H1 (cell line): ENCODE measurements around the gene ZNF768. TPM values are rescaled to one million over a fixed set of nuclear protein-coding genes. Genes with fewer than 3 reads are reported as not detected.

Experiments
- CTCF ChIA-PET: fragments of 300-600 bp; sonication (Branson Sonifier 250); formaldehyde crosslinking; loops from one replicate; lab custom pipeline; 2021; ENCODE audit not compliant: partially characterized antibody; lab: Charles Lee
- POLR2A ChIA-PET: fragments of 300-600 bp; sonication (Branson Sonifier 250); formaldehyde crosslinking; loops from one replicate; lab custom pipeline; 2021; ENCODE audit warnings: inconsistent platforms; ENCODE audit not compliant: partially characterized antibody; lab: Charles Lee
- DNase-seq, 2 experiments: peaks; one replicate each; pipeline versions ENCODE4 v3.0.0 to v3.0.0-alpha.2; 2010 to 2022; ENCODE audit warnings: low spot score in 2 of 2, low read depth in 1 of 2, mixed read lengths in 1 of 2
- FAIRE-seq: peaks from 2 replicates; lab custom pipeline; 2011; peaks lifted over from hg19 to GRCh38; lab: Jason Lieb, UNC
- H2AFZ ChIP-seq: 2 replicates; pipeline ENCODE4 v1.8.1; 2012; ENCODE audit warnings: low read length, inconsistent platforms
- H2AK5ac ChIP-seq: 2 replicates; pipeline ENCODE4 v1.6.1; 2013; ENCODE audit warnings: low read depth, low read length
- H2BK120ac ChIP-seq: replicated peaks from 2 replicates; pipeline ENCODE3; 2013; ENCODE audit warnings: low read depth, low read length, inconsistent platforms
- H2BK12ac ChIP-seq: 2 replicates; pipeline ENCODE4 v1.6.1; 2013; ENCODE audit warnings: low read depth, low read length
- H2BK15ac ChIP-seq: 2 replicates; pipeline ENCODE4 v1.6.1; 2013; ENCODE audit warnings: low read length
- H2BK20ac ChIP-seq: 2 replicates; pipeline ENCODE4 v1.6.1; 2013; ENCODE audit warnings: low read length
- H2BK5ac ChIP-seq: 2 replicates; pipeline ENCODE4 v1.6.1; 2013; ENCODE audit warnings: low read depth, low read length
- H3K14ac ChIP-seq: 2 replicates; pipeline ENCODE4 v1.6.1; 2013; ENCODE audit warnings: inconsistent platforms; ENCODE audit not compliant: insufficient read length
- H3K18ac ChIP-seq: 2 replicates; pipeline ENCODE4 v1.6.1; 2013; ENCODE audit warnings: low read length; ENCODE audit errors: extremely low read depth
- H3K23ac ChIP-seq: 2 replicates; pipeline ENCODE4 v1.6.1; 2013; ENCODE audit warnings: inconsistent platforms; ENCODE audit not compliant: insufficient read length
- H3K23me2 ChIP-seq: 2 replicates; pipeline ENCODE4 v1.6.1; 2013; ENCODE audit warnings: low read depth, low read length
- H3K27ac ChIP-seq: 2 replicates; pipeline ENCODE4 v1.6.1; 2011; ENCODE audit warnings: low read depth, low read length, inconsistent platforms
- H3K27me3 ChIP-seq, 4 experiments: replicated peaks in 1 of 4; 1 replicate in 1 of 4; 2 replicates in 3 of 4; pipeline versions ENCODE4 v1.6.1 to v1.8.1; 2011 to 2013; ENCODE audit warnings: low read length in 3 of 4, mild to moderate bottlenecking in 3 of 4, inconsistent platforms in 2 of 4, mixed read lengths in 2 of 4, moderate library complexity in 1 of 4; ENCODE audit not compliant: control insufficient read depth in 3 of 4, insufficient read depth in 3 of 4; ENCODE audit errors: extremely low read depth in 1 of 4
- H3K36me3 ChIP-seq, 4 experiments: 2 replicates each; pipeline versions ENCODE4 v1.6.1 to v1.8.1; 2011 to 2013; ENCODE audit warnings: mild to moderate bottlenecking in 4 of 4, low read length in 3 of 4, moderate library complexity in 2 of 4, control low read depth in 1 of 4, inconsistent platforms in 1 of 4; ENCODE audit not compliant: insufficient read depth in 4 of 4, control insufficient read depth in 2 of 4
- H3K4ac ChIP-seq: replicated peaks from 2 replicates; pipeline ENCODE3; 2013; ENCODE audit warnings: low read length, low read depth, mixed read lengths, inconsistent platforms; ENCODE audit not compliant: insufficient read length
- H3K4me1 ChIP-seq, 4 experiments: replicated peaks in 1 of 4; 1 replicate in 1 of 4; 2 replicates in 3 of 4; pipeline versions ENCODE4 v1.6.1 to v1.8.1; 2011 to 2013; ENCODE audit warnings: low read length in 3 of 4, inconsistent platforms in 2 of 4, mixed read lengths in 1 of 4; ENCODE audit not compliant: insufficient read depth in 4 of 4, control insufficient read depth in 3 of 4
- H3K4me2 ChIP-seq, 2 experiments: 2 replicates each; pipeline versions ENCODE4 v1.6.1 to v1.8.1; 2011 to 2013; ENCODE audit warnings: low read depth in 2 of 2, low read length in 2 of 2, control low read depth in 1 of 2, inconsistent platforms in 1 of 2, mild to moderate bottlenecking in 1 of 2; ENCODE audit not compliant: insufficient read depth in 1 of 2
- H3K4me3 ChIP-seq, 4 experiments: fragments of 200-600, 300-600 bp in 1 of 4; sonication (generic), shearing (Covaris generic), sonication (Bioruptor Twin) in 1 of 4; 2 replicates each; pipeline versions ENCODE4 v1.5.1 to v1.8.1; 2011 to 2016; ENCODE audit warnings: low read length in 4 of 4, low read depth in 3 of 4, control low read depth in 2 of 4, inconsistent platforms in 2 of 4, mild to moderate bottlenecking in 2 of 4, mixed read lengths in 1 of 4, moderate library complexity in 1 of 4; ENCODE audit not compliant: insufficient read depth in 2 of 4; ENCODE audit errors: extremely low read depth in 1 of 4
- H3K56ac ChIP-seq: replicated peaks from 2 replicates; pipeline ENCODE3; 2013; ENCODE audit warnings: low read depth, mild to moderate bottlenecking, mixed read lengths, low read length, inconsistent platforms; ENCODE audit not compliant: insufficient read length
- H3K79me1 ChIP-seq: 2 replicates; pipeline ENCODE4 v1.6.1; 2013; ENCODE audit warnings: low read depth, low read length, control low read depth
- H3K79me2 ChIP-seq, 2 experiments: 2 replicates each; pipeline versions ENCODE4 v1.6.1 to v1.8.1; 2012 to 2013; ENCODE audit warnings: low read length in 2 of 2, mild to moderate bottlenecking in 2 of 2, inconsistent platforms in 1 of 2; ENCODE audit not compliant: insufficient read depth in 2 of 2, control insufficient read depth in 1 of 2
- H3K9ac ChIP-seq, 4 experiments: replicated peaks in 1 of 4; 1 replicate in 1 of 4; 2 replicates in 3 of 4; pipeline versions ENCODE4 v1.6.1 to v1.8.1; 2011 to 2013; ENCODE audit warnings: low read depth in 3 of 4, low read length in 3 of 4, control low read depth in 2 of 4, mild to moderate bottlenecking in 2 of 4, moderate library complexity in 2 of 4, inconsistent platforms in 1 of 4; ENCODE audit errors: extremely low read depth in 1 of 4
- H3K9me3 ChIP-seq, 2 experiments: 2 replicates each; pipeline versions ENCODE4 v1.6.1 to v1.8.1; 2012 to 2013; ENCODE audit warnings: mild to moderate bottlenecking in 2 of 2, moderate library complexity in 2 of 2, control low read depth in 1 of 2, inconsistent platforms in 1 of 2, low read depth in 1 of 2, low read length in 1 of 2, mixed read lengths in 1 of 2; ENCODE audit not compliant: insufficient read depth in 2 of 2
- H4K20me1 ChIP-seq, 2 experiments: replicated peaks in 1 of 2; 2 replicates each; pipeline versions ENCODE3 to v1.8.1; 2011 to 2013; ENCODE audit warnings: inconsistent platforms in 2 of 2, low read length in 2 of 2, mild to moderate bottlenecking in 1 of 2; ENCODE audit not compliant: insufficient read depth in 2 of 2, control insufficient read depth in 1 of 2
- H4K5ac ChIP-seq: 2 replicates; pipeline ENCODE4 v1.6.1; 2013; ENCODE audit warnings: low read length, low read depth, mixed read lengths, inconsistent platforms; ENCODE audit not compliant: insufficient read length
- H4K8ac ChIP-seq: 2 replicates; pipeline ENCODE4 v1.8.0; 2013; ENCODE audit warnings: mild to moderate bottlenecking, moderate library complexity, low read length, inconsistent platforms; ENCODE audit not compliant: insufficient read depth; ENCODE audit errors: extremely low read depth
- H4K91ac ChIP-seq: replicated peaks from 2 replicates; pipeline ENCODE3; 2013; ENCODE audit warnings: low read length, mixed read lengths, inconsistent platforms; ENCODE audit not compliant: insufficient read length
- CEBPB ChIP-seq: IDR thresholded peaks from 2 replicates; pipeline ENCODE4 v1.6.1; 2012; ENCODE audit warnings: low read depth, low read length
- CHD2 ChIP-seq: IDR thresholded peaks from 2 replicates; pipeline ENCODE4 v1.6.1; 2012; ENCODE audit warnings: low read length, improper control_type of control experiment
- E2F6 ChIP-seq: IDR thresholded peaks from 2 replicates; pipeline ENCODE4 v1.6.1; 2012; ENCODE audit warnings: inconsistent platforms
- EP300 ChIP-seq, 2 experiments: IDR thresholded peaks; 1 replicate in 1 of 2; 2 replicates in 1 of 2; pipeline ENCODE4 v1.6.1; 2011 to 2012; ENCODE audit warnings: low read depth in 2 of 2, low read length in 2 of 2, mild to moderate bottlenecking in 2 of 2, borderline replicate concordance in 1 of 2, inconsistent platforms in 1 of 2, moderate library complexity in 1 of 2
- KDM1A ChIP-seq: fragments of 200-600, 300-600 bp; sonication (generic); IDR thresholded peaks from 2 replicates; pipeline ENCODE4 v1.7.1; 2016; ENCODE audit warnings: mild to moderate bottlenecking, low read length, borderline replicate concordance
- POLR2AphosphoS5 ChIP-seq: IDR thresholded peaks from 2 replicates; pipeline ENCODE4 v1.6.1; 2011; ENCODE audit warnings: low read depth, low read length
- POU5F1 ChIP-seq: IDR thresholded peaks from 2 replicates; pipeline ENCODE4 v1.6.1; 2011; ENCODE audit warnings: low read depth, mild to moderate bottlenecking, low read length, moderate library complexity
- RAD21 ChIP-seq, 2 experiments: IDR thresholded peaks in 1 of 2; conservative IDR thresholded peaks in 1 of 2; 2 replicates each; pipeline ENCODE4 v1.6.1; 2011; ENCODE audit warnings: low read depth in 2 of 2, low read length in 2 of 2, improper control_type of control experiment in 1 of 2, inconsistent platforms in 1 of 2, mild to moderate bottlenecking in 1 of 2, moderate library complexity in 1 of 2
- SP1 ChIP-seq: IDR thresholded peaks from 2 replicates; pipeline ENCODE4 v1.6.1; 2011; ENCODE audit warnings: low read depth, low read length
- TCF12 ChIP-seq: IDR thresholded peaks from 2 replicates; pipeline ENCODE4 v1.6.1; 2011; ENCODE audit warnings: low read depth, mild to moderate bottlenecking, low read length
- WGBS, 2 experiments: shearing (Covaris generic) in 1 of 2; methylation state at CpG; one replicate each; pipeline versions ENCODE4 v1.1.6 to v1.1.7; 2013 to 2015; ENCODE audit warnings: low lambda C conversion rate in 2 of 2, mixed read lengths in 2 of 2, inconsistent platforms in 1 of 2, low coverage in 1 of 2, missing lambda C conversion rate in 1 of 2; ENCODE audit not compliant: insufficient replicate concordance in 2 of 2, insufficient coverage in 1 of 2, insufficient read length in 1 of 2; ENCODE audit errors: extremely low coverage in 1 of 2, missing lambda C conversion rate in 1 of 2; 5-methylcytosine and 5-hydroxymethylcytosine counted together
- polyA plus RNA-seq, 7 experiments: library from polyadenylated mRNA; depleted of rRNA in 3 of 7; stranded (reverse) in 5 of 7; unstranded in 2 of 7; fragments of >200 nt in 5 of 7; fragments of 200-250 nt in 2 of 7; gene quantifications; 1 replicate in 5 of 7; 2 replicates in 1 of 7; 4 replicates in 1 of 7; pipeline versions ENCODE4 v1.2.1 to v1.2.3, GENCODE V29; 2011 to 2013; ENCODE audit warnings: missing spikeins in 2 of 7, mixed read lengths in 2 of 7
- total RNA-seq: library from RNA; stranded (reverse); fragmentation: NEBNext Ultra II Directional; extraction: Animal tissue kit (Norgen Biotek cat#: 25700); gene quantifications from 2 replicates; pipeline ENCODE4 v1.2.1, GENCODE V29; 2021

ZNF768 gene
- total and polyA plus RNA-seq, 2 of the 8 experiments (the other 6 are each of a cell fraction or from before 2014, with no cell fraction given), result 36.1 to 47.7 TPM

- POLR2A ChIA-PET, result interaction anchor here (0.7 to 5.7 kb wide), 20 partner anchors 8 to 279 kb away, joined by 3 to 48 read pairs (median 3); partner anchors contain the start of genes CD2BP2, DCTPP1, ZNF689 and ZNF747
- no peak; the same call in 1 of the 2 replicates for TF ChIP-seq SP1
- TF ChIP-seq EP300 (IDR thresholded peaks at IDR 0.05; ENCODE audit: borderline replicate concordance in 1 of 2, low read depth in 2 of 2, low read length in 2 of 2), result no peak
- TF ChIP-seq CEBPB, result no peak
- no peak; a peak in 1 of 4 replicates for TF ChIP-seq RAD21 (IDR thresholded peaks at IDR 0.05 in 1 of 2, conservative IDR thresholded peaks at IDR 0.05 in 1 of 2; ENCODE audit: low read depth in 2 of 2, low read length in 2 of 2)
- TF ChIP-seq POLR2AphosphoS5, result peak; percentile 76; the same call in 1 of the 2 replicates
- TF ChIP-seq POU5F1, result no peak
- peak; percentile 44; the same call in 1 of the 2 replicates for TF ChIP-seq CHD2
- no peak for TF ChIP-seq E2F6
- TF ChIP-seq TCF12, result no peak
- no peak for TF ChIP-seq KDM1A
Observed at GRCh38 chr16:30526823-30527634, 663 bp upstream of the ZNF768 start.

More at GRCh38 chr16:30526823-30527634, 663 bp upstream of the ZNF768 start:
- no peaks in the 10 kb centered on the region for H3K9me3 ChIP-seq
- H3K79me2 ChIP-seq, result no peaks in the 10 kb centered on the region
- peak overlapping the region; percentile 71 to 99 (median 94) for H3K4me3 ChIP-seq
- peak overlapping the region; percentile 99 for H3K18ac ChIP-seq
- no peak overlapping the region for H3K14ac ChIP-seq
- peaks cover 2% of the 10 kb centered on the region; the same call in 1 of the 2 replicates for H3K79me1 ChIP-seq
- peak overlapping the region; percentile 92 for H4K5ac ChIP-seq
- H3K9ac ChIP-seq, result peak overlapping the region; percentile 26 to 85 (median 74); a peak in 6 of 7 replicates
- peaks cover 3 to 6% (median 6%) of the 10 kb centered on the region in 4 experiments; a peak in 6 of 7 replicates for H3K4me1 ChIP-seq
- peak overlapping the region; percentile 96; the same call in 1 of the 2 replicates for H2AK5ac ChIP-seq
- peak overlapping the region; percentile 71 to 81 for H3K4me2 ChIP-seq
- peak overlapping the region; percentile 93 for H3K27ac ChIP-seq
- H3K4ac ChIP-seq, result no peak overlapping the region
- WGBS, 2 experiments, result 1% methylated on average over 47 of the region's 79 CpGs; no CpG with 5 or more reads in 1 of the 2 experiments
- DNase-seq (peak; percentile 91 to 97), FAIRE-seq (no peak)
- H3K36me3 ChIP-seq, result peaks cover 0 to 11% (median 2%) of the 10 kb centered on the region in 4 experiments; a peak in 1 of 8 replicates
- no peaks in the 10 kb centered on the region for H3K27me3 ChIP-seq
- H3K56ac ChIP-seq, result peak overlapping the region; percentile 96
- no peak overlapping the region for H2BK20ac ChIP-seq
- CTCF ChIA-PET, result interaction anchor here (0.6 to 1.5 kb wide), 5 partner anchors 36 to 97 kb away, joined by 3 to 4 read pairs (median 3); partner anchors contain the start of gene DCTPP1
- peak overlapping the region; percentile 56; the same call in 1 of the 2 replicates for H2AFZ ChIP-seq
- H4K20me1 ChIP-seq, result peaks cover 0 to 7% of the 10 kb centered on the region in 2 experiments
- peak overlapping the region; percentile 97 for H2BK5ac ChIP-seq
- H4K8ac ChIP-seq, result peak overlapping the region; percentile 81; the same call in 1 of the 2 replicates
- H2BK12ac ChIP-seq, result peak overlapping the region; percentile 92; the same call in 1 of the 2 replicates
- peak overlapping the region; percentile 54 for H2BK120ac ChIP-seq
- H3K23me2 ChIP-seq, result peaks cover 2% of the 10 kb centered on the region; the same call in 1 of the 2 replicates
- H2BK15ac ChIP-seq, result no peak overlapping the region
- peak overlapping the region; percentile 96 for H4K91ac ChIP-seq
- H3K23ac ChIP-seq, result no peak overlapping the region
